Gastroesophageal sphincter (tissue), 4 donors: ENCODE results near the gene MXD3. TPM values are rescaled to one million over a fixed set of nuclear protein-coding genes. Genes with fewer than 3 reads are reported as not detected.
A peak's percentile ranks its signal among the peaks of the same experiment; 100 is the strongest.

Source experiments
- ATAC-seq: fragments of 150-250 bp; one replicate; pipeline ENCODE4 v1.9.1; 2016; ENCODE audit warnings: mild to moderate bottlenecking, moderate library complexity
- H3K27ac ChIP-seq, 4 donors: fragments of 200-600 bp; sonication (generic) in 3 of 4; 1 replicate in 3 of 4; 2 replicates in 1 of 4; pipeline ENCODE4 v1.5.1; 2016 to 2019
- H3K27me3 ChIP-seq: fragments of 200-600 bp; sonication (generic); one replicate; pipeline ENCODE4 v1.5.1; 2019
- H3K36me3 ChIP-seq, 2 donors: fragments of 200-600 bp; sonication (generic); one replicate each; pipeline ENCODE4 v1.5.1; 2019; ENCODE audit warnings: control low read depth in 1 of 2
- H3K4me1 ChIP-seq, 3 donors: fragments of 200-600 bp; sonication (generic); 1 replicate in 2 of 3; 2 replicates in 1 of 3; pipeline ENCODE4 v1.5.1; 2016 to 2019; ENCODE audit warnings: control low read depth in 2 of 3
- H3K4me3 ChIP-seq, 2 donors: fragments of 200-600 bp; sonication (generic); one replicate each; pipeline ENCODE4 v1.5.1; 2019; ENCODE audit warnings: mild to moderate bottlenecking in 1 of 2, moderate library complexity in 1 of 2
- H3K9me3 ChIP-seq, 3 donors: fragments of 200-600 bp; sonication (generic); one replicate each; pipeline ENCODE4 v1.5.1; 2017 to 2019; ENCODE audit warnings: control low read depth in 2 of 3
- CTCF ChIP-seq, 4 experiments: fragments of 200-600 bp in 2 of 4; fragments of 450-650 bp in 2 of 4; sonication (generic) in 1 of 4; IDR thresholded peaks; one replicate each; pipeline ENCODE4 v1.5.1; 2017 to 2019; ENCODE audit warnings: antibody characterized with exemption in 4 of 4, mild to moderate bottlenecking in 2 of 4, moderate library complexity in 2 of 4
- EP300 ChIP-seq: sonication (generic); formaldehyde crosslinking; IDR thresholded peaks from one replicate; pipeline ENCODE4 v1.6.1; 2017; ENCODE audit warnings: antibody characterized with exemption, mild to moderate bottlenecking
- POLR2A ChIP-seq, 2 donors: fragments of 450-650 bp; IDR thresholded peaks; one replicate each; pipeline ENCODE4 v1.6.1; 2017; ENCODE audit warnings: antibody characterized with exemption in 2 of 2, mild to moderate bottlenecking in 2 of 2, moderate library complexity in 1 of 2
- POLR2AphosphoS5 ChIP-seq: sonication (generic); formaldehyde crosslinking; IDR thresholded peaks from one replicate; pipeline ENCODE4 v1.6.1; 2017; ENCODE audit warnings: antibody characterized with exemption
- WGBS, 2 donors: methylation state at CpG; one replicate each; pipeline ENCODE4 v1.1.5; 2018; ENCODE audit warnings: low coverage in 1 of 2; 5-methylcytosine and 5-hydroxymethylcytosine counted together
- total RNA-seq, 4 donors: library from RNA; depleted of rRNA; stranded (reverse); fragments of >200 nt; gene quantifications; one replicate each; pipeline ENCODE4 v1.1.0, GENCODE V29; 2016

Gene MXD3
- total RNA-seq, 4 donors from 2014 or later: 1.7 to 10.9 (median 6.3) TPM

- no peaks in the 10 kb centered on the region for H3K27me3 ChIP-seq
- peaks cover 0 to 32% of the 10 kb centered on the region in 2 donors for H3K36me3 ChIP-seq
- H3K9me3 ChIP-seq: no peaks in the 10 kb centered on the region
- H3K27ac ChIP-seq: no peak overlapping the region
- no peak overlapping the region for H3K4me3 ChIP-seq
- no CpG with 5 or more reads among the region's 1 CpG for whole genome bisulfite sequencing, 2 donors
- no peak for ATAC-seq
- H3K4me1 ChIP-seq: no peaks in the 10 kb centered on the region
- TF ChIP-seq CTCF (IDR thresholded peaks at IDR 0.05) (no peak), POLR2AphosphoS5 (no peak), POLR2A (IDR thresholded peaks at IDR 0.05) (no peak), EP300 (no peak)
Measured at GRCh38 chr5:177325868-177326381, 14.2 kb upstream of the MXD3 start.

GRCh38 chr5:177320879-177321278, 9.2 kb upstream of the MXD3 start:
- Histone ChIP-seq H3K36me3 (peaks cover 0 to 16% of the 10 kb centered on the region in 2 donors), H3K9me3 (no peaks in the 10 kb centered on the region), H3K27ac (no peak overlapping the region), H3K4me3 (no peak overlapping the region), H3K4me1 (no peaks in the 10 kb centered on the region), H3K27me3 (no peaks in the 10 kb centered on the region)
- 77 to 81% methylated on average over 4 to 7 of the region's 7 CpGs for WGBS, 2 donors
- TF ChIP-seq EP300 (no peak), POLR2AphosphoS5 (no peak), POLR2A (IDR thresholded peaks at IDR 0.05) (no peak), CTCF (IDR thresholded peaks at IDR 0.05) (no peak)
- ATAC-seq: no peak

GRCh38 chr5:177319913-177320588, 8.4 kb upstream of the MXD3 start:
- no peak for ATAC-seq
- H3K9me3 ChIP-seq: no peaks in the 10 kb centered on the region
- H3K36me3 ChIP-seq: peaks cover 0 to 16% of the 10 kb centered on the region in 2 donors
- no peaks in the 10 kb centered on the region for H3K4me1 ChIP-seq
- WGBS, 2 donors: 90 to 95% methylated on average over 8 to 13 of the region's 14 CpGs
- H3K4me3 ChIP-seq: no peak overlapping the region
- H3K27ac ChIP-seq: no peak overlapping the region
- no peaks in the 10 kb centered on the region for H3K27me3 ChIP-seq
- no peak for TF ChIP-seq EP300
- no peak for TF ChIP-seq POLR2A (IDR thresholded peaks at IDR 0.05)
- TF ChIP-seq POLR2AphosphoS5: no peak
- TF ChIP-seq CTCF (IDR thresholded peaks at IDR 0.05): no peak

GRCh38 chr5:177317959-177318377, 6.3 kb upstream of the MXD3 start:
- peak; percentile 54 for ATAC-seq
- H3K36me3 ChIP-seq: peaks cover 0 to 16% of the 10 kb centered on the region in 2 donors
- H3K4me1 ChIP-seq: peaks cover 0 to 1% (median 0%) of the 10 kb centered on the region in 3 donors
- no peak overlapping the region for H3K27ac ChIP-seq
- H3K27me3 ChIP-seq: no peaks in the 10 kb centered on the region
- no peak overlapping the region for H3K4me3 ChIP-seq
- TF ChIP-seq POLR2AphosphoS5: no peak
- peak in 3 of 4 experiments; percentile 77 to 84 (median 84) for TF ChIP-seq CTCF (IDR thresholded peaks at IDR 0.05)
- no peaks in the 10 kb centered on the region for H3K9me3 ChIP-seq
- 26 to 45% methylated on average over 4 of the region's 7 CpGs for WGBS, 2 donors

GRCh38 chr5:177316005-177316404, 4.3 kb upstream of the MXD3 start:
- ATAC-seq: no peak
- 79 to 100% methylated on average over 3 of the region's 3 CpGs for WGBS, 2 donors

More at GRCh38 chr5:177316005-177316404, 4.3 kb upstream of the MXD3 start:
- Histone ChIP-seq H3K4me1 (peaks cover 0 to 21% (median 17%) of the 10 kb centered on the region in 3 donors), H3K36me3 (peaks cover 0 to 15% of the 10 kb centered on the region in 2 donors), H3K4me3 (no peak overlapping the region), H3K27ac (no peak overlapping the region), H3K9me3 (no peaks in the 10 kb centered on the region), H3K27me3 (no peaks in the 10 kb centered on the region)
- TF ChIP-seq CTCF (IDR thresholded peaks at IDR 0.05): no peak
- no peak for TF ChIP-seq EP300
- no peak for TF ChIP-seq POLR2AphosphoS5
- TF ChIP-seq POLR2A (IDR thresholded peaks at IDR 0.05): no peak
